Kidney (tissue), 14 donors: ENCODE results near the gene CCDC92B. TPM values are rescaled to one million over a fixed set of nuclear protein-coding genes. Genes with fewer than 3 reads are reported as not detected.

Experiments
- DNase-seq, 5 donors: peaks; one replicate each; pipeline ENCODE4 v3.0.0-alpha.2; 2013 to 2020
- FAIRE-seq: peaks from 2 replicates; lab custom pipeline; 2012; peaks lifted over from hg19 to GRCh38; lab: Jason Lieb, UNC
- H3K27ac ChIP-seq, 2 donors: one replicate each; pipeline ENCODE4 v1.7.0; 2013; ENCODE audit warnings: low read depth in 2 of 2, low read length in 2 of 2, inconsistent platforms in 1 of 2
- H3K27me3 ChIP-seq: one replicate; pipeline ENCODE4 v1.7.1; 2013; ENCODE audit warnings: low read length, inconsistent platforms; ENCODE audit not compliant: control insufficient read depth, insufficient read depth
- H3K36me3 ChIP-seq, 3 donors: one replicate each; pipeline versions ENCODE4 v1.7.0 to v1.7.1; 2013; ENCODE audit warnings: low read length in 3 of 3, control low read depth in 1 of 3, inconsistent platforms in 1 of 3; ENCODE audit not compliant: insufficient read depth in 3 of 3, control insufficient read depth in 2 of 3
- H3K4me1 ChIP-seq, 3 donors: one replicate each; pipeline versions ENCODE4 v1.7.0 to v1.7.1; 2013; ENCODE audit warnings: low read length in 3 of 3, inconsistent platforms in 1 of 3, low read depth in 1 of 3; ENCODE audit not compliant: control insufficient read depth in 2 of 3, insufficient read depth in 2 of 3
- H3K4me3 ChIP-seq, 3 donors: one replicate each; pipeline versions ENCODE4 v1.7.0 to v1.8.1; 2013; ENCODE audit warnings: low read length in 3 of 3, control low read depth in 1 of 3, inconsistent platforms in 1 of 3
- H3K9ac ChIP-seq, 3 donors: one replicate each; pipeline versions ENCODE4 v1.7.0 to v1.7.1; 2013; ENCODE audit warnings: low read length in 3 of 3, control low read depth in 1 of 3, inconsistent platforms in 1 of 3
- H3K9me3 ChIP-seq, 3 donors: one replicate each; pipeline versions ENCODE4 v1.7.0 to v1.7.1; 2013; ENCODE audit warnings: low read length in 3 of 3, control low read depth in 1 of 3, inconsistent platforms in 1 of 3; ENCODE audit not compliant: control insufficient read depth in 2 of 3, insufficient read depth in 1 of 3
- CTCF ChIP-seq: IDR thresholded peaks from 3 replicates; pipeline ENCODE4 v1.5.1; 2012; ENCODE audit warnings: mild to moderate bottlenecking, moderate library complexity, borderline replicate concordance; ENCODE audit not compliant: insufficient read depth; ENCODE audit errors: extremely low read depth
- intact Hi-C: fragments of 100-400 bp; cut with DNase I; formaldehyde crosslinking; loops from one replicate; pipeline ENCODE4 v1.11.1; 2022
- polyA plus RNA-seq: library from polyadenylated mRNA; stranded (reverse); fragments of 350-450 nt; fragmentation: Illumina TruSeq; extraction: RNeasy Lipid Tissue Mini Kit (QIAGEN cat#74804); gene quantifications from one replicate; pipeline ENCODE4 v1.2.3, GENCODE V29; 2014; ENCODE audit warnings: low read depth, low replicate concordance; ENCODE audit not compliant: insufficient read depth
- total RNA-seq: library from RNA; stranded (reverse); fragmentation: NEBNext Ultra II Directional; extraction: Animal tissue kit (Norgen Biotek cat#: 25700); gene quantifications from one replicate; pipeline ENCODE4 v1.2.1, GENCODE V29; 2021
- donor health status: control.
- donor health status: control.
- donor health status: control.
- donor health status: control.
- donor health status: control.
- donor health status: DM: yes; HTN: yes; CAD: no.
- donor health status: Normal renal cell carcinoma (clear cell type).

The CCDC92B gene
- total and polyA plus RNA-seq, 2 donors from 2014 or later: 0.11 to 1.0 TPM

GRCh38 chr17:2758870-2759269 lies 9.4 kb upstream of the CCDC92B start:
- no peak for FAIRE-seq
- Histone ChIP-seq H3K4me3 (no peak overlapping the region), H3K27ac (no peak overlapping the region), H3K27me3 (peaks cover 3% of the 10 kb centered on the region), H3K9me3 (no peaks in the 10 kb centered on the region), H3K36me3 (no peaks in the 10 kb centered on the region), H3K9ac (no peak overlapping the region), H3K4me1 (no peaks in the 10 kb centered on the region)
- DNase-seq: no peak
- TF ChIP-seq CTCF: no peak
- intact Hi-C loops: no loop called here

GRCh38 chr17:2755891-2756724 lies 6.7 kb upstream of the CCDC92B start:
- DNase-seq: peak in 4 of 5 donors; percentile 55 to 67 (median 63)

GRCh38 chr17:2751491-2751890 lies 2.0 kb upstream of the CCDC92B start:
- Histone ChIP-seq H3K36me3 (no peaks in the 10 kb centered on the region), H3K27ac (no peak overlapping the region), H3K4me3 (no peak overlapping the region), H3K9ac (no peak overlapping the region), H3K9me3 (no peaks in the 10 kb centered on the region), H3K4me1 (no peaks in the 10 kb centered on the region), H3K27me3 (peaks cover 4% of the 10 kb centered on the region)
- no peak for DNase-seq
- FAIRE-seq: no peak
- no peak for TF ChIP-seq CTCF
- intact Hi-C loops: no loop called here

More at GRCh38 chr17:2755891-2756724, 6.7 kb upstream of the CCDC92B start:
- Histone ChIP-seq H3K4me1 (no peaks in the 10 kb centered on the region), H3K27me3 (peaks cover 3% of the 10 kb centered on the region), H3K9ac (no peak overlapping the region), H3K9me3 (no peaks in the 10 kb centered on the region), H3K36me3 (no peaks in the 10 kb centered on the region), H3K27ac (no peak overlapping the region), H3K4me3 (no peak overlapping the region)
- intact Hi-C loops: no loop called here
- no peak for TF ChIP-seq CTCF
- no peak for FAIRE-seq
